GM23338 (cell line): Measurements from ENCODE around the gene SLC4A7. TPM values are rescaled to one million over a fixed set of nuclear protein-coding genes. Genes with fewer than 3 reads are reported as not detected.

Experiments used
- ATAC-seq: fragments of 200-7000 bp; cut with Tn5 transposase; 3 replicates; pipeline ENCODE4 v1.9.1; 2020
- DNase-seq: peaks from one replicate; pipeline ENCODE4 v3.0.0-alpha.2; 2015; ENCODE audit warnings: low spot score
- H2AFZ ChIP-seq: fragments of 200-600 bp; sonication (generic); 2 replicates; pipeline ENCODE4 v1.8.0; 2016; ENCODE audit warnings: antibody characterized with exemption, mild to moderate bottlenecking, moderate library complexity
- H3F3A ChIP-seq: fragments of 200-600 bp; sonication (generic); replicated peaks from 2 replicates; pipeline ENCODE4 v1.8.0; 2017; ENCODE audit warnings: antibody characterized with exemption, mixed run types, low read depth
- H3K27ac ChIP-seq: fragments of 200-600 bp; sonication (generic); 2 replicates; pipeline ENCODE4 v1.6.1; 2016; ENCODE audit warnings: low read depth
- H3K27me3 ChIP-seq: fragments of 200-600 bp; sonication (generic); 2 replicates; pipeline ENCODE4 v1.8.0; 2016; ENCODE audit warnings: mild to moderate bottlenecking, mixed run types, moderate library complexity; ENCODE audit not compliant: insufficient read depth
- H3K36me3 ChIP-seq: fragments of 200-600 bp; sonication (generic); 2 replicates; pipeline ENCODE4 v1.8.0; 2016; ENCODE audit warnings: mild to moderate bottlenecking; ENCODE audit not compliant: insufficient read depth
- H3K4me1 ChIP-seq: fragments of 200-600 bp; sonication (generic); 2 replicates; pipeline ENCODE4 v1.8.0; 2016; ENCODE audit warnings: mild to moderate bottlenecking, moderate library complexity; ENCODE audit not compliant: insufficient read depth
- H3K4me2 ChIP-seq: fragments of 200-600 bp; sonication (generic); 2 replicates; pipeline ENCODE4 v1.7.1; 2017; ENCODE audit warnings: mixed run types
- H3K4me3 ChIP-seq: fragments of 200-600 bp; sonication (generic); 2 replicates; pipeline ENCODE4 v1.6.1; 2016; ENCODE audit warnings: mixed run types
- H3K79me2 ChIP-seq: fragments of 200-600 bp; sonication (generic); replicated peaks from 2 replicates; pipeline ENCODE4 v1.8.0; 2017; ENCODE audit warnings: mild to moderate bottlenecking; ENCODE audit not compliant: insufficient read depth
- H3K9me2 ChIP-seq: fragments of 200-600 bp; sonication (generic); 2 replicates; pipeline ENCODE4 v1.8.0; 2017; ENCODE audit not compliant: insufficient read depth
- H4K20me1 ChIP-seq: fragments of 200-600 bp; sonication (generic); replicated peaks from 2 replicates; pipeline ENCODE4 v1.8.0; 2017; ENCODE audit warnings: mild to moderate bottlenecking; ENCODE audit not compliant: insufficient read depth
- H3K27ac Mint-ChIP-seq: 2 replicates; pipeline ENCODE4 v1.8.0; 2020; ENCODE audit warnings: inconsistent platforms, mild to moderate bottlenecking, moderate library complexity, mixed read lengths
- H3K27me3 Mint-ChIP-seq: 3 replicates; pipeline ENCODE4 v1.8.0; 2022; ENCODE audit warnings: low read depth, mild to moderate bottlenecking, moderate library complexity, mixed read lengths, inconsistent platforms; ENCODE audit not compliant: insufficient read depth, poor library complexity
- H3K36me3 Mint-ChIP-seq: 3 replicates; pipeline ENCODE4 v1.8.0; 2021; ENCODE audit warnings: low read depth, mild to moderate bottlenecking, inconsistent platforms, moderate library complexity, mixed read lengths
- H3K4me1 Mint-ChIP-seq: 3 replicates; pipeline ENCODE4 v1.8.0; 2020; ENCODE audit warnings: mild to moderate bottlenecking, inconsistent platforms, mixed read lengths
- H3K4me3 Mint-ChIP-seq: 3 replicates; pipeline ENCODE4 v1.8.0; 2021; ENCODE audit warnings: moderate library complexity, mild to moderate bottlenecking, inconsistent platforms, mixed read lengths
- H3K9me3 Mint-ChIP-seq: 3 replicates; pipeline ENCODE4 v1.8.0; 2020; ENCODE audit warnings: moderate library complexity, mild to moderate bottlenecking, inconsistent platforms, mixed read lengths
- CREB1 ChIP-seq: fragments of 250-450 bp; sonication (Bioruptor Pico); IDR thresholded peaks from 2 replicates; pipeline ENCODE4 v1.5.0; 2020; ENCODE audit warnings: low read depth, mild to moderate bottlenecking, moderate library complexity
- ETS1 ChIP-seq: IDR thresholded peaks from 2 replicates; pipeline ENCODE4 v1.6.1; 2016; ENCODE audit warnings: antibody characterized with exemption
- EZH2 ChIP-seq: fragments of 200-600 bp; sonication (generic); IDR thresholded peaks from one replicate; pipeline ENCODE4 v1.8.0; 2017; ENCODE audit warnings: antibody characterized with exemption, mild to moderate bottlenecking, low read depth; ENCODE audit not compliant: unreplicated experiment
- EZH2phosphoT487 ChIP-seq: fragments of 200-600 bp; sonication (generic); IDR thresholded peaks from one replicate; pipeline ENCODE4 v1.8.1; 2018; ENCODE audit warnings: antibody characterized with exemption; ENCODE audit not compliant: unreplicated experiment
- NANOG ChIP-seq: IDR thresholded peaks from 2 replicates; pipeline ENCODE4 v1.6.1; 2016; ENCODE audit warnings: antibody characterized with exemption, borderline replicate concordance
- POLR2AphosphoS5 ChIP-seq: IDR thresholded peaks from 2 replicates; pipeline ENCODE4 v1.6.1; 2016; ENCODE audit warnings: antibody characterized with exemption, low read depth
- STAT1 ChIP-seq: IDR thresholded peaks from one replicate; pipeline ENCODE4 v1.6.1; 2016; ENCODE audit warnings: antibody characterized with exemption; ENCODE audit not compliant: unreplicated experiment
- ZNF114 ChIP-seq: fragments of 250-450 bp; sonication (Bioruptor Pico); IDR thresholded peaks from 2 replicates; pipeline ENCODE4 v1.5.0; 2020; ENCODE audit warnings: mild to moderate bottlenecking, moderate library complexity
- polyA plus RNA-seq: library from polyadenylated mRNA; unstranded; fragments of >200 nt; fragmentation: Nextera tagmentation; extraction: Ambion mirVana; gene quantifications from 2 replicates; pipeline ENCODE4 v1.2.1, GENCODE V29; 2016
- total RNA-seq: library from RNA; depleted of rRNA; stranded (reverse); fragments of >200 nt; shearing (Covaris generic); gene quantifications from 2 replicates; pipeline ENCODE4 v1.2.3, GENCODE V29; 2014
- TF ChIP-seq, protein P1 (sequence below), 2 experiments: fragments of 200-600 bp in 1 of 2; sonication (generic) in 1 of 2; conservative IDR thresholded peaks; 2 replicates each; pipeline versions ENCODE4 v1.5.1 to v1.6.1; 2016 to 2017; ENCODE audit warnings: antibody characterized with exemption in 2 of 2, low read depth in 2 of 2, mild to moderate bottlenecking in 2 of 2, moderate library complexity in 1 of 2
- TF ChIP-seq, protein P2 (sequence below): IDR thresholded peaks from one replicate; pipeline ENCODE4 v1.6.1; 2018; ENCODE audit warnings: antibody characterized with exemption; ENCODE audit not compliant: unreplicated experiment

The SLC4A7 gene
- total and polyA plus RNA-seq, 2 experiments from 2014 or later, result 44.4 to 101 TPM

DNA sequence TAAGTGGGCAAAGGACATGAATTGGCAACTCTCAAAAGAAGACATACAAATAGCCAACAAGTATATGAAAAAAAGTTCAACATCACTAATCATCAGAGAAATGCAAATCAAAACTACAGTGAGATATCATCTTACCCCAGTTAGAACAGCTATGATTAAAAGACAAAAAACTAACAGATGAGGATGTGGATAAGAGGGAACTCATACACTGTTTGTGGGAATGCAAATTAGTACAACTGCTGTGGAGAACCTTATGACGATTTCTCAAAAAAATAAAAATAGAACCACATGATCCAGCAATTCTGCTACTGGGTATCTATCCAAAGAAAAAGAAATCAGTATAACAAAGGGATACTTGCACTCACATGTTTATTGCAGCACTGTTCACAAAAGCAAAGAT, 143.7 kb downstream of the SLC4A7 start:
- Mint-ChIP-seq H3K36me3 (no peaks in the 10 kb centered on the region; the same call in 2 of the 3 replicates), H3K27me3 (no peaks in the 10 kb centered on the region), H3K9me3 (peaks cover 3% of the 10 kb centered on the region; the same call in 2 of the 3 replicates), H3K4me1 (no peaks in the 10 kb centered on the region), H3K4me3 (no peak overlapping the region), H3K27ac (no peak overlapping the region)
- no peak for DNase-seq
- no peak overlapping the region for H3K4me3 ChIP-seq
- no peak overlapping the region for H2AFZ ChIP-seq
- H3K27ac ChIP-seq, result no peak overlapping the region
- no peaks in the 10 kb centered on the region for H3K79me2 ChIP-seq
- no peaks in the 10 kb centered on the region for H3K4me1 ChIP-seq
- H3K27me3 ChIP-seq, result no peaks in the 10 kb centered on the region
- no peaks in the 10 kb centered on the region for H4K20me1 ChIP-seq
- no peaks in the 10 kb centered on the region for H3K9me2 ChIP-seq
- no peaks in the 10 kb centered on the region for H3F3A ChIP-seq
- TF ChIP-seq EZH2 (no peak), CREB1 (CRISPR knock-in tag) (no peak), NANOG (no peak), STAT1 (no peak), ZNF114 (no peak)
- TF ChIP-seq, protein P1, sequence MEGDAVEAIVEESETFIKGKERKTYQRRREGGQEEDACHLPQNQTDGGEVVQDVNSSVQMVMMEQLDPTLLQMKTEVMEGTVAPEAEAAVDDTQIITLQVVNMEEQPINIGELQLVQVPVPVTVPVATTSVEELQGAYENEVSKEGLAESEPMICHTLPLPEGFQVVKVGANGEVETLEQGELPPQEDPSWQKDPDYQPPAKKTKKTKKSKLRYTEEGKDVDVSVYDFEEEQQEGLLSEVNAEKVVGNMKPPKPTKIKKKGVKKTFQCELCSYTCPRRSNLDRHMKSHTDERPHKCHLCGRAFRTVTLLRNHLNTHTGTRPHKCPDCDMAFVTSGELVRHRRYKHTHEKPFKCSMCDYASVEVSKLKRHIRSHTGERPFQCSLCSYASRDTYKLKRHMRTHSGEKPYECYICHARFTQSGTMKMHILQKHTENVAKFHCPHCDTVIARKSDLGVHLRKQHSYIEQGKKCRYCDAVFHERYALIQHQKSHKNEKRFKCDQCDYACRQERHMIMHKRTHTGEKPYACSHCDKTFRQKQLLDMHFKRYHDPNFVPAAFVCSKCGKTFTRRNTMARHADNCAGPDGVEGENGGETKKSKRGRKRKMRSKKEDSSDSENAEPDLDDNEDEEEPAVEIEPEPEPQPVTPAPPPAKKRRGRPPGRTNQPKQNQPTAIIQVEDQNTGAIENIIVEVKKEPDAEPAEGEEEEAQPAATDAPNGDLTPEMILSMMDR (conservative IDR thresholded peaks at IDR 0.05; ENCODE audit: low read depth in 2 of 2), result no peak
- ATAC-seq, result no peak
- H3K4me2 ChIP-seq, result no peak overlapping the region
- H3K36me3 ChIP-seq, result no peaks in the 10 kb centered on the region

- DNase-seq (no peak), ATAC-seq (no peak)
- H3K4me3 ChIP-seq, result no peak overlapping the region
- H2AFZ ChIP-seq, result no peak overlapping the region
- no peaks in the 10 kb centered on the region for H3K27me3 ChIP-seq
- H3K4me1 ChIP-seq, result no peaks in the 10 kb centered on the region
- Mint-ChIP-seq H3K4me3 (no peak overlapping the region), H3K36me3 (no peaks in the 10 kb centered on the region; the same call in 2 of the 3 replicates), H3K4me1 (no peaks in the 10 kb centered on the region), H3K27ac (no peak overlapping the region), H3K9me3 (peaks cover 3% of the 10 kb centered on the region; the same call in 2 of the 3 replicates), H3K27me3 (no peaks in the 10 kb centered on the region)
- H3K79me2 ChIP-seq, result no peaks in the 10 kb centered on the region
- H3K9me2 ChIP-seq, result no peaks in the 10 kb centered on the region
- no peaks in the 10 kb centered on the region for H3F3A ChIP-seq
- H4K20me1 ChIP-seq, result no peaks in the 10 kb centered on the region
- no peak overlapping the region for H3K27ac ChIP-seq
- no peaks in the 10 kb centered on the region for H3K36me3 ChIP-seq
- H3K4me2 ChIP-seq, result no peak overlapping the region
- TF ChIP-seq ZNF114 (no peak), EZH2 (no peak), EZH2phosphoT487 (no peak), POLR2AphosphoS5 (no peak), NANOG (no peak), ETS1 (no peak)
- TF ChIP-seq, protein P2, sequence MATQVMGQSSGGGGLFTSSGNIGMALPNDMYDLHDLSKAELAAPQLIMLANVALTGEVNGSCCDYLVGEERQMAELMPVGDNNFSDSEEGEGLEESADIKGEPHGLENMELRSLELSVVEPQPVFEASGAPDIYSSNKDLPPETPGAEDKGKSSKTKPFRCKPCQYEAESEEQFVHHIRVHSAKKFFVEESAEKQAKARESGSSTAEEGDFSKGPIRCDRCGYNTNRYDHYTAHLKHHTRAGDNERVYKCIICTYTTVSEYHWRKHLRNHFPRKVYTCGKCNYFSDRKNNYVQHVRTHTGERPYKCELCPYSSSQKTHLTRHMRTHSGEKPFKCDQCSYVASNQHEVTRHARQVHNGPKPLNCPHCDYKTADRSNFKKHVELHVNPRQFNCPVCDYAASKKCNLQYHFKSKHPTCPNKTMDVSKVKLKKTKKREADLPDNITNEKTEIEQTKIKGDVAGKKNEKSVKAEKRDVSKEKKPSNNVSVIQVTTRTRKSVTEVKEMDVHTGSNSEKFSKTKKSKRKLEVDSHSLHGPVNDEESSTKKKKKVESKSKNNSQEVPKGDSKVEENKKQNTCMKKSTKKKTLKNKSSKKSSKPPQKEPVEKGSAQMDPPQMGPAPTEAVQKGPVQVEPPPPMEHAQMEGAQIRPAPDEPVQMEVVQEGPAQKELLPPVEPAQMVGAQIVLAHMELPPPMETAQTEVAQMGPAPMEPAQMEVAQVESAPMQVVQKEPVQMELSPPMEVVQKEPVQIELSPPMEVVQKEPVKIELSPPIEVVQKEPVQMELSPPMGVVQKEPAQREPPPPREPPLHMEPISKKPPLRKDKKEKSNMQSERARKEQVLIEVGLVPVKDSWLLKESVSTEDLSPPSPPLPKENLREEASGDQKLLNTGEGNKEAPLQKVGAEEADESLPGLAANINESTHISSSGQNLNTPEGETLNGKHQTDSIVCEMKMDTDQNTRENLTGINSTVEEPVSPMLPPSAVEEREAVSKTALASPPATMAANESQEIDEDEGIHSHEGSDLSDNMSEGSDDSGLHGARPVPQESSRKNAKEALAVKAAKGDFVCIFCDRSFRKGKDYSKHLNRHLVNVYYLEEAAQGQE, result no peak
- TF ChIP-seq, protein P1 (conservative IDR thresholded peaks at IDR 0.05; ENCODE audit: low read depth in 2 of 2), result no peak
Measured at GRCh38 chr3:27335571-27335970, 148.6 kb downstream of the SLC4A7 start.
